AG04450 (cell line): ENCODE results near the gene TMEM256. TPM values are rescaled to one million over a fixed set of nuclear protein-coding genes. Genes with fewer than 3 reads are reported as not detected.

Source experiments
- CTCF ChIA-PET: fragments of 300-600, 350-600 bp; formaldehyde crosslinking; extraction: SDS; loops from one replicate; lab custom pipeline; 2022; ENCODE audit warnings: antibody characterized with exemption, inconsistent platforms; lab: Charles Lee
- POLR2A ChIA-PET: fragments of 350-600 bp; formaldehyde crosslinking; extraction: SDS; loops from one replicate; lab custom pipeline; 2021; ENCODE audit warnings: antibody characterized with exemption, inconsistent platforms; lab: Yijun Ruan, JAX
- DNase-seq: peaks from one replicate; pipeline ENCODE4 v3.0.0-alpha.2; 2011; ENCODE audit warnings: low read depth, low spot score
- H3K27ac ChIP-seq: one replicate; pipeline ENCODE4 v1.5.1; 2012; ENCODE audit warnings: low read depth, low read length, control low read depth
- H3K27me3 ChIP-seq: one replicate; pipeline ENCODE4 v1.6.0; 2012; ENCODE audit warnings: low read length; ENCODE audit not compliant: control insufficient read depth, insufficient read depth
- H3K4me3 ChIP-seq: 2 replicates; pipeline ENCODE4 v1.5.1; 2011; ENCODE audit warnings: mild to moderate bottlenecking, low read depth, low read length, control low read depth
- H3K9me3 ChIP-seq: 2 replicates; pipeline ENCODE4 v1.5.1; 2012; ENCODE audit warnings: low read length; ENCODE audit not compliant: control insufficient read depth, insufficient read depth
- polyA plus RNA-seq: library from polyadenylated mRNA; depleted of rRNA; stranded (reverse); fragments of >200 nt; gene quantifications from 2 replicates; pipeline ENCODE4 v1.2.3, GENCODE V29; 2011
- TF ChIP-seq, protein P1 (sequence below): IDR thresholded peaks from 2 replicates; pipeline ENCODE4 v1.5.1; 2011; ENCODE audit warnings: low read depth, low read length, control low read depth, inconsistent platforms

TMEM256 gene
- polyA plus RNA-seq, 1 experiment, result 83.8 TPM

DNA sequence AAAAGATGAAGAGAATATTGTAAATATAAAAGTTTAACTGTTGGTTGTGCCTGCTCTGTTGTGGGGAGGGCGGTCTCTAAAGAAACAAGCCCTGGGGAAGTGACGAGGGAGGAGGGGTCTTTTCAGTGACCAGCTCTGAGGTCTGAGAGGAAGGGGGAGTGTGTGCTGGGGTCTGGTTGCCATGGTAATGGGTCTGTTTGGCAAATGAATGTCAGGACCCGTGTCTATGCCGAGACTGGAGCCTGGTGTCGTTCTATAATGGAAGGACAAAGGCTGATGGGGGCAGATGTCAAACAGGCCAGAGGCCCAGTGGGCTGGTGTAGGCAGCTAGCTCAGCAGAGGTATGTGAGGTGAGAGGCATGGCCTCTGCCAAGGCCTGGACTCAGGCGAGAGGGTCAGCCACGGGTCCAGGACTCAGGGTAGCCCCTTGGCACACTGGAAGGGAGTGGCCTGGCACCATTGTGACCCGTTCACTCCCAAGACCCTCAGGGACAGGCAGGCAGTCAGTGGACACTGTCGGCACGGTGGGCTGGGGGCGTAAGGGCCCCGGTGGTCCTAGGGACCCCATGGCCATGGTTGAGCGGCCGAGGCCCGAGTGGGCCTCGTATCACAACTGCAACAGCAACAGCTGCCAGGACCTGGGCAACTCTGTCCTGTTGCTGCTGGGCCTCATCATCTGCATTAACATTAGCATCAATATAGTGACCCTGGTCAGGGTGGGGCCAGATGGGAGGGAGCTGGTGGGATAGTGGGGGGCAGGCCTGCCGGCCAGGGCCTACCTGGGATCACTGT lies 16.1 kb upstream of the TMEM256 start, which contains the start of gene SPEM1:
TSS of gene SPEM1 (plus strand) at position 506 of the 792 bp plus-strand sequence. CDS start at position 567, 61 bp downstream.
- Histone ChIP-seq H3K27me3 (no peaks in the 10 kb centered on the region), H3K9me3 (peaks cover 15% of the 10 kb centered on the region; the same call in 1 of the 2 replicates), H3K27ac (no peak within 1 kb of the TSS), H3K4me3 (no peak within 1 kb of the TSS)
- DNase-seq, result no peak
- ChIA-PET CTCF (no interaction called here), POLR2A (interaction anchor here (1.0 to 1.5 kb wide), 2 partner anchors 16 to 141 kb away, joined by 3 read pairs; partner anchors contain the start of gene TMEM256)
- TF ChIP-seq, protein P1, sequence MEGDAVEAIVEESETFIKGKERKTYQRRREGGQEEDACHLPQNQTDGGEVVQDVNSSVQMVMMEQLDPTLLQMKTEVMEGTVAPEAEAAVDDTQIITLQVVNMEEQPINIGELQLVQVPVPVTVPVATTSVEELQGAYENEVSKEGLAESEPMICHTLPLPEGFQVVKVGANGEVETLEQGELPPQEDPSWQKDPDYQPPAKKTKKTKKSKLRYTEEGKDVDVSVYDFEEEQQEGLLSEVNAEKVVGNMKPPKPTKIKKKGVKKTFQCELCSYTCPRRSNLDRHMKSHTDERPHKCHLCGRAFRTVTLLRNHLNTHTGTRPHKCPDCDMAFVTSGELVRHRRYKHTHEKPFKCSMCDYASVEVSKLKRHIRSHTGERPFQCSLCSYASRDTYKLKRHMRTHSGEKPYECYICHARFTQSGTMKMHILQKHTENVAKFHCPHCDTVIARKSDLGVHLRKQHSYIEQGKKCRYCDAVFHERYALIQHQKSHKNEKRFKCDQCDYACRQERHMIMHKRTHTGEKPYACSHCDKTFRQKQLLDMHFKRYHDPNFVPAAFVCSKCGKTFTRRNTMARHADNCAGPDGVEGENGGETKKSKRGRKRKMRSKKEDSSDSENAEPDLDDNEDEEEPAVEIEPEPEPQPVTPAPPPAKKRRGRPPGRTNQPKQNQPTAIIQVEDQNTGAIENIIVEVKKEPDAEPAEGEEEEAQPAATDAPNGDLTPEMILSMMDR, result no peak

DNA sequence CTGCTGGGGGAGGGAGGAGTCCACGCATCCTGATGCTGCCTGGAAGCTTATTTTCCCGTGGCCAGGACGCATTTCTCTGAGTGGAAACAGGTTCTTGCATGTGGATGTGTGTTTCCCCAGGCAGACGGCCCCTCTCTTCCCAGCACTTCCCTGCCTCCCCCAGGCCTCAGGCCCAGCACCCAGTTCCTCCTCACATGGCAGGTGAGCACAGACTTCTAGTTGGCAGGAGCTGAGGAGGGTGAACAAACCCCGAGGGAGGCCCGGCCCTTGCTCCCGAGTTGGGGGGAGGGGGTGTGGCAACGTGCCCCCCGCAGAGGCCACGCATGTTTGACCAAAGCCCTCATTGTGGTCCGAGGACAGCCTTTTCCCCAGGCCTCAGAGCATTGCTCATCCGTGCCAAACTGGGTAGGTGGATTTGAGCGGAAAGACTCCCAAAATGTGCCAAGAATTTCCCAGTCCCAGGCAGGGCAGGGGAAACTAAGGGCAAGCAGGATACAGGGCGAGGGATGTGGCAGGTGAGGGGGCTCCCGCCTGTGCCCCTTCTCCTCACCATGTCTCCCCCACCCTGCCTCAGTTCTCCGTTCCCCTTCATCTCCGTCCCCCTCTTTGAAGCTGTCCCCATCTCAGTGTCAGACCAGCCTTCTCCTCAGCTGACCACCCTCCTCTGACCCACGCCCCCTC lies 14.7 kb upstream of the TMEM256 start:
- CTCF ChIA-PET, result interaction anchor here (0.6 kb wide), 1 partner anchor 299 kb away, joined by 4 read pairs; no protein-coding TSS in a partner anchor
- peaks cover 15% of the 10 kb centered on the region; the same call in 1 of the 2 replicates for H3K9me3 ChIP-seq
- TF ChIP-seq, protein P1, result no peak
- no peak overlapping the region for H3K4me3 ChIP-seq
- H3K27ac ChIP-seq, result no peak overlapping the region
- no peaks in the 10 kb centered on the region for H3K27me3 ChIP-seq
- no peak for DNase-seq
- POLR2A ChIA-PET, result interaction anchor here (0.7 kb wide), 1 partner anchor 15 kb away, joined by 4 read pairs; the partner anchor contains the start of gene TMEM256

DNA sequence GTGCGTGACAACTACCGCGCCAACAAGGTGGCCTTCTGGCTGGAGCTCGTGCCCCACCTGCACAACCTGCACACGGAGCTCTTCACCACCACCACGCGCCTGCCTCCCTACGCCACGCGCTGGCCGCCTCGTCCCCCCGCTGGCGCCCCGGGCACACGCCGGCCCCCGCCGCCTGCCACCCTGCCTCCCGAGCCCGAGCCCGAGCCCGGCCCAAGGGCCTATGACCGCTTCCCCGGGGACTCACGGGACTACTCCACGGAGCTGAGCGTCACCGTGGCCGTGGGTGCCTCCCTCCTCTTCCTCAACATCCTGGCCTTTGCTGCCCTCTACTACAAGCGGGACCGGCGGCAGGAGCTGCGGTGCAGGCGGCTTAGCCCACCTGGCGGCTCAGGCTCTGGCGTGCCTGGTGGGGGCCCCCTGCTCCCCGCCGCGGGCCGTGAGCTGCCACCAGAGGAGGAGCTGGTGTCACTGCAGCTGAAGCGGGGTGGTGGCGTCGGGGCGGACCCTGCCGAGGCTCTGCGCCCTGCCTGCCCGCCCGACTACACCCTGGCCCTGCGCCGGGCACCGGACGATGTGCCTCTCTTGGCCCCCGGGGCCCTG lies 13.3 kb upstream of the TMEM256 start:
- TF ChIP-seq, protein P1, result no peak
- CTCF ChIA-PET, result no interaction called here

DNA sequence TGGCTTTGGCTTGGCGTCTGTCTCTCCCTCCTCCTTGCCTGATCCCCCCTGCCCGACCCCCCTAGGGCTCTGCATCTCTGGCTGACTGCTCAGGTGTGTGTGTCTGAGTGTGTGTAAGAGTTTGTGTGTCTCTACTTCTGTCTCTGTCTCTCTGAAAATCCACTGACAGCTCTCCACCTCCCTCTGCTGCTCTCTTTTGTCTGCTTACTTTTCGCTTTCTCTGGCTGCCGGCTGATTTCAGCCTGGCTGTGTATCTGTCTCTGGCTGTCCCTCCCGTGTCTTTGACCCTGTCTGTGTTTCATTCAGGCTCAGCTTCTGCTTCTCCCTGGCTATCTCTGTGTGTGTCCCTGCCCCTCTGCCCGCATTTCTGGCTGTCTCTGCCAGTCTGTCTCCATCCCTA lies 12.4 kb upstream of the TMEM256 start:
- CTCF ChIA-PET, result no interaction called here
- POLR2A ChIA-PET, result no interaction called here
- Histone ChIP-seq H3K4me3 (no peak overlapping the region), H3K27ac (no peak overlapping the region), H3K9me3 (peaks cover 14% of the 10 kb centered on the region; the same call in 1 of the 2 replicates), H3K27me3 (no peaks in the 10 kb centered on the region)
- DNase-seq, result no peak
- TF ChIP-seq, protein P1, result no peak

More for the DNA sequence above, 13.3 kb upstream of the TMEM256 start:
- no peak for DNase-seq
- H3K27me3 ChIP-seq, result no peaks in the 10 kb centered on the region
- H3K27ac ChIP-seq, result no peak overlapping the region
- H3K9me3 ChIP-seq, result peaks cover 15% of the 10 kb centered on the region; the same call in 1 of the 2 replicates
- H3K4me3 ChIP-seq, result no peak overlapping the region
- POLR2A ChIA-PET, result no interaction called here
